ENCODE measurements around the gene BRSK2. TPM values are rescaled to one million over a fixed set of nuclear protein-coding genes. Genes with fewer than 3 reads are reported as not detected.

Gene BRSK2
- polyA plus RNA-seq, 1 of the 3 experiments (the other 2 are of a cell fraction): 0.64 TPM

DNA sequence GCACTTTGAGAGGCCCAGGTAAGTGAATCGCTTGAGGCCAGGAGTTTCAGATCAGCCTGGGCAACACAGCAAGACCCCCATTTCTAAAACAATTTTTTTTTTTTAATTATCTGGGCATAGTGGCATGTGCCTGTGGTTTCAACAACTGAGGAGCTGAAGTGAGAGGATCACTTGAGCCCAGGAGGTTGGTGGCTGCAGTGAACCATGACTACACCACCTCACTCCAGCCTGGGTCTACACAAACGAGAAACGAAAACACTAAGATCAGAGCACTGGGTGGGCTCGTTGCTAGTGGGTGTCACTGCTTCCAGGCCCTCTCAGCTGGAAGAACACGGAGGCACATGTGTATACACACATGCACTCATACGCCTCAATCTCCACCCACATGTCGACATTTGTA lies 100.9 kb downstream of the BRSK2 start:
- ChIA-PET CTCF (no interaction called here), POLR2A (no interaction called here)
- no peaks in the 10 kb centered on the region for H3K27me3 ChIP-seq (ENCODE audit: insufficient read depth)
- H3K4me1 ChIP-seq (ENCODE audit: control insufficient read depth in 1 of 2, insufficient read depth in 2 of 2, low read depth in 1 of 2, low read length in 1 of 2): peaks cover 0 to 36% of the 10 kb centered on the region in 2 experiments; a peak in 1 of 4 replicates
- DNase-seq: no peak
- no peaks in the 10 kb centered on the region for H3K9me2 ChIP-seq
- TF ChIP-seq TAF1 (IDR thresholded peaks at IDR 0.05; ENCODE audit: borderline replicate concordance, low read depth, low read length) (no peak), SIN3A (IDR thresholded peaks at IDR 0.05; ENCODE audit: borderline replicate concordance, low read depth, low read length) (no peak), RFX5 (IDR thresholded peaks at IDR 0.05; ENCODE audit: low read length) (no peak), GABPA (IDR thresholded peaks at IDR 0.05; ENCODE audit: low read depth) (no peak), ZBTB33 (IDR thresholded peaks at IDR 0.05; ENCODE audit: borderline replicate concordance, low read depth) (no peak), MXI1 (IDR thresholded peaks at IDR 0.05; ENCODE audit: low read depth, low read length) (no peak), REST (IDR thresholded peaks at IDR 0.05; ENCODE audit: low read depth, low read length) (no peak), CHD2 (IDR thresholded peaks at IDR 0.05; ENCODE audit: low read length, partially characterized antibody) (no peak), GATA2 (CRISPR knock-in tag; IDR thresholded peaks at IDR 0.05) (no peak), EZH2phosphoT487 (IDR thresholded peaks at IDR 0.05; ENCODE audit: borderline replicate concordance, low read depth) (no peak), POLR2AphosphoS5 (IDR thresholded peaks at IDR 0.05; ENCODE audit: low read depth, low read length) (no peak), FOSL2 (IDR thresholded peaks at IDR 0.05; ENCODE audit: borderline replicate concordance, low read depth) (no peak), JUND (IDR thresholded peaks at IDR 0.05) (no peak), CTCF (IDR thresholded peaks at IDR 0.05) (no peak), TCF12 (IDR thresholded peaks at IDR 0.05) (no peak)
- TF ChIP-seq, protein P1, sequence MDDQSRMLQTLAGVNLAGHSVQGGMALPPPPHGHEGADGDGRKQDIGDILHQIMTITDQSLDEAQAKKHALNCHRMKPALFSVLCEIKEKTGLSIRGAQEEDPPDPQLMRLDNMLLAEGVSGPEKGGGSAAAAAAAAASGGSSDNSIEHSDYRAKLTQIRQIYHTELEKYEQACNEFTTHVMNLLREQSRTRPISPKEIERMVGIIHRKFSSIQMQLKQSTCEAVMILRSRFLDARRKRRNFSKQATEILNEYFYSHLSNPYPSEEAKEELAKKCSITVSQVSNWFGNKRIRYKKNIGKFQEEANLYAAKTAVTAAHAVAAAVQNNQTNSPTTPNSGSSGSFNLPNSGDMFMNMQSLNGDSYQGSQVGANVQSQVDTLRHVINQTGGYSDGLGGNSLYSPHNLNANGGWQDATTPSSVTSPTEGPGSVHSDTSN (IDR thresholded peaks at IDR 0.05): no peak
- no peak overlapping the region for H3K4me3 ChIP-seq (ENCODE audit: low read depth in 2 of 2, low read length in 1 of 2)
- 82% methylated on average over 7 of the region's 7 CpGs for WGBS (ENCODE audit: low lambda C conversion rate)
- H2AFZ ChIP-seq (ENCODE audit: low read depth): no peak overlapping the region
- peaks cover 0 to 2% of the 10 kb centered on the region in 2 experiments for H3K36me3 ChIP-seq (replicated peaks in 1 of 2; ENCODE audit: control insufficient read depth in 1 of 2, insufficient read depth in 2 of 2, low read length in 1 of 2)
- no peak overlapping the region for H3K27ac ChIP-seq (ENCODE audit: low read depth in 2 of 2, low read length in 1 of 2)
- no peaks in the 10 kb centered on the region for H3F3A ChIP-seq (replicated peaks; ENCODE audit: insufficient read depth)
- H3K9me3 ChIP-seq: 0 out of 2 replicates have a peak, but pooled peaks cover 5% of the 10 kb centered on the region
- peaks cover 54% of the 10 kb centered on the region for H3K79me2 ChIP-seq (ENCODE audit: insufficient read depth)
- H3K9ac ChIP-seq: no peak overlapping the region
- peaks cover 55% of the 10 kb centered on the region for H4K20me1 ChIP-seq (ENCODE audit: insufficient read depth)
- H3K4me2 ChIP-seq: no peak overlapping the region
